HG03196 (cell line): ENCODE data around the gene VPS37C.

Source experiments
- ATAC-seq: cut with Tn5 transposase; IDR thresholded peaks from one replicate; pipeline ENCODE4 v1.9.1; 2021; ENCODE audit not compliant: unreplicated experiment

VPS37C gene

DNA sequence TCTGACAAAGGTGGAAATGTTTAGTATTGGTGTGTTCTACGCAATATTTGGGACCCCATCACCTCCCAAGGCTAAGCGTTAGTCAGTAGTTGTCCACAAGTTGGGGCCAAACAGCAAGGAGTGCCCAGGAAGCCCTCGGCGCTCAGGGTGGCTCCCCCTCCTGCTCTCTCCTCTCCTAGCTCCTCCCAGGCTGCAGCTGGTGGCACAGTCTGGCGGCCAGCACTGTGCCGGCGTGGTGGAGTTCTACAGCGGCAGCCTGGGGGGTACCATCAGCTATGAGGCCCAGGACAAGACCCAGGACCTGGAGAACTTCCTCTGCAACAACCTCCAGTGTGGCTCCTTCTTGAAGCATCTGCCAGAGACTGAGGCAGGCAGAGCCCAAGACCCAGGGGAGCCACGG is 42.2 kb downstream of the VPS37C start:
- no peak for ATAC-seq

DNA sequence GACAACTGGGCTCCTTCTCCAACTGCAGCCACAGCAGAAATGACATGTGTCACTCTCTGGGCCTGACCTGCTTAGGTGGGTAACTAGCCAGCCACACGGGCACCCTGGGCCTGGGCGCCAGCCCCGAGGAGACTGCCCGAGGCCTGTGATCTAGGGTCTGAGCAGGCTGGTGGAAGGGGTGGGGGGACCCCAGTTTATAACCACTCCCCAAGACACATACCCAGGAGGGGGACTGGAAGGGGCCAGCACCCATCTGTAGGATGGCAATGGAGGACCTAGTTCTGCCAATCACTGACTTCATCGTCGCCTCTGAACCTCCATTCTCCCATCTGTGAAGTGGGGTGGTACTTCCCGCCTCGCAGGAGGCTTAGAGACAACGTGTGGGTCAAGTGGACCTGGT is 42.8 kb downstream of the VPS37C start:
- no peak for ATAC-seq

DNA sequence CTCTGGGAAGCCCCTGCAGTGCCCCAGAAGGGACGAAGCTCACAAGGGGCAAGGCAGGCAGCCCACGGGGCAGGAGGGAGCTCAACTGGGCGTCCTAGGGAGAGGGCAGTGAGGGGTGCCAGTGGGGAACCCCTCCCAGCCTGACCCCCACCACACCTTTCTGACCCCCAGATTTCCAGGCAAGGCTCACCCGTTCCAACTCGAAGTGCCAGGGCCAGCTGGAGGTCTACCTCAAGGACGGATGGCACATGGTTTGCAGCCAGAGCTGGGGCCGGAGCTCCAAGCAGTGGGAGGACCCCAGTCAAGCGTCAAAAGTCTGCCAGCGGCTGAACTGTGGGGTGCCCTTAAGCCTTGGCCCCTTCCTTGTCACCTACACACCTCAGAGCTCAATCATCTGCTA is 43.2 kb downstream of the VPS37C start:
- ATAC-seq, result no peak

DNA sequence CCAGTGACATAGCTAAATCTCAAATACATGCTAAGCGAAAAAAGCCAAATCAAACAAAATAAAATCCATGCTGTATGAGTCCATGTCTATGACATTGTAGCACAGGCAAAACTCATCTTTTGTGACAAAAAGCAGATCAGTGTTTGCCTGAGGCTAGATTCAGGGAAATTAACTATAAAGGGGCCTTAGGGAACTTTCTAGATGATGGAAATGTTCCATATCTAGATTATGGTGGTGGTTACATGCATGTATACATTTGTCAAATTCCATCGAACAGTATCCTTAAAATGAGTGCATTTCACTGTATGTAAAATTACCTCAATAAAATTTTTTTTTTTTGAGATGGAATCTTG is 44.1 kb downstream of the VPS37C start:
- ATAC-seq, result no peak

DNA sequence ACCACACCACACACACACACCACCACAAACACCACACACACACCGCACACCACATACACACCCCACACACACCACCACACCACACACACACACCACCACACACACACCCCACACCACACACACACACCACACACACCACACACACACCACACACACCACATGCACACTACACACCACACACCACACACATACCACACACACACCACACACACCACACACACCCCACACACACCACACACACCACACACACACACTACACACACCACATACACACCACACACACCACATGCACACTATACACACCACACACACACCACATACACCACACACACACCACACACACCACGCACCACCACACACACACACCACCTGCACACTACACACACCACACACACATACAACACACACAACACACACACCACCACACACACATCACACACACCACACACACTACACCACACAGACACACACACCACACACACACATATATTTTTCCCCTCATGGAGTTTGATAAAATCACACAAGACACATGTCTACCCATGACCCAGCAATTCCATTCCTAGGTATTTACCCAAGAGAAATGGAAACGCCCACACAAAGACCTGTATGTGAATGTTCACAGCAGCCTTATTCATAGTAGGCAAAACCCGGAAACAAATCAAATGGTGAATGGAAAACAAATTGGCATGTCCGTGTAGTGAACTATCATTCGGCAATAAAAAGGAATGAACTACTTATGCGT is 44.6 kb downstream of the VPS37C start:
- no peak for ATAC-seq

DNA sequence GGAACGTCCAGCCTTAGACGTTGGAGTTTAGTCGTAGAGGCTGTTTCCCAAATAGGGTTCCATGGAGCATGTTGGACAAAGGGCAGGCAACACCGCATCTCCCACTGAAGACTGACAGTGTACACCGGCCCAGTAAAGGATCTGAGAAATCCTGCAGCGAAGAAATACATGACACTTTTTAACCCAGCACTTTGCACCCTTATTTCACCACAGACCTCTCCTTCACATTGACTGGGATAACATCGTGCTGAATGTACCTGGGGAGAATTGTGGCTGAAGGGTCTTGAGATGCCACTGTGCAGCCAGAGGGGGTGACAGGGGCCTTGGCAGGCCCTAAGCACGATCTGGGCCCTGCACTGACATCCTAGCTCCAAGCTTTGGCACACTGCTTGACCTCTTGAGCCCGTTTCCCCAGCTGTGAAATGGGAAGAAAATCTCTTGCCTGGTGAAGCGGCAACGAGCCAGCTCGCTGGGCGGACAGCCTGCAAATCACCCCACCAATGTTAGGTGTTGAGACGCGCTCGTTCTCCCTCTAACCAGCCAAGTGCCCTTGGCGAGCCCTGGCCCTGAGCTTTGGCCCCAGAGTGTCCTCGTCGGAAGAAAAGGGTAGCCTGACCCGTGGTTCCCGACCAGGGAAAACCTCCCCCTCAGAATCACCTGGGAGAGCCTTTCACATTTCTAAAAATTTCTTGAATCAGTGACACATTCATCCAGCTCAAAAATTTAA is 45.6 kb downstream of the VPS37C start:
- no peak for ATAC-seq

DNA sequence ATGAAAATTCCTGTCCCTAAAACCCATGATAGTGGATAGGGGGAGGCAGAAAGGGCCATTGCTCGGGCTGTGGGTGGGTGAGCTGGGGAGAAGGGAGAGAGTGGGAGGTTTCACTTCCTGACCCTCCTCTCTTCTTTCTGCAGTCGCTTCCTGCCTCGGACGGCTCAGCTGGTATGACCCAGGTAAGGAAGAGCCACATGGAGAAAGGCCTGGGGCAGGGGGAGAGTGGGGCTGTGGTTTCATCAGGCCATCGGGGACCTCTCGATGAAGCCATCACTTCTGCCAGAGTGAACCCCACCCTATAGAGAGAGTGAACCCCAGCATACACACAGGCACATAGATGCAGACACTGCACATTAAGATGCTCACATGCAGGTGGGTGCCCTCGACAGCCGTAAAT is 46.3 kb downstream of the VPS37C start:
- no peak for ATAC-seq

DNA sequence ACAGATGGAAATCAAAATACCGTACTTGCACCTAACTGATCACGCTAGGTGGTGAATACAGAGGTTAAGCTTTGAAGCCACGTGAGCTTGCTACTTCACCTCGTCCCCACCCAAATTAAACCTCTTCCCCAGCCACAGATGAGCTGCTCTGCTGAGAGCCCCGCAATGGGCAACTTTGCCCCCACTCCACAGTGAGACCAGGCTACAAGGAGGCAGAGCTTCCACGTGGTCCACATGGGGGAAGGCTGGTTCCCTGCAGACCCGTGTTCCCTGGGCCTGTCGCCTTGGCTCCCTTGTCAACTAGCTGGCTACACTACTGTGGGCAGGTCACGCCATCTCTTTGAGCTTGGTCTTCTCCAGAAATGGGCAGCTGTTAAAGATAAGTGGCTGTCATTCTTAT is 48.0 kb downstream of the VPS37C start:
- no peak for ATAC-seq

DNA sequence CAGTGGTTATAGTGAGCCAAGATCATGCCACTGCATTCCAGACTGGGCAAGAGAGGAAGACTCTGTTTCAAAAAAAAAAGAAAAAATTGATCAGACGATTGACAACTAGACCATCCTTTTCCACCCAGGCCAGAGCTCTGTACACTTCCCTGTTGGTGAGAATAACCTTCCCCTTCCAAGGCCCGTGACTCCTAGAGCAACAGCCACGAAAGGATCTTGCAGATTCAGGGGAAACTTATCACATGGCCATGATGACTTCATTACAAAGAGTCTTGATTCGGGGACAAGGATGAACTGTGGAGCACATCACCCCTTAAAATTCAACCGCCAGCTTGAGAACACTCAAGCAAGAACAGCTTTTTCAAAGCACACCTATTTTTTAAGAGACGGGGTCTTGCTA is 48.7 kb downstream of the VPS37C start:
- ATAC-seq, result no peak

DNA sequence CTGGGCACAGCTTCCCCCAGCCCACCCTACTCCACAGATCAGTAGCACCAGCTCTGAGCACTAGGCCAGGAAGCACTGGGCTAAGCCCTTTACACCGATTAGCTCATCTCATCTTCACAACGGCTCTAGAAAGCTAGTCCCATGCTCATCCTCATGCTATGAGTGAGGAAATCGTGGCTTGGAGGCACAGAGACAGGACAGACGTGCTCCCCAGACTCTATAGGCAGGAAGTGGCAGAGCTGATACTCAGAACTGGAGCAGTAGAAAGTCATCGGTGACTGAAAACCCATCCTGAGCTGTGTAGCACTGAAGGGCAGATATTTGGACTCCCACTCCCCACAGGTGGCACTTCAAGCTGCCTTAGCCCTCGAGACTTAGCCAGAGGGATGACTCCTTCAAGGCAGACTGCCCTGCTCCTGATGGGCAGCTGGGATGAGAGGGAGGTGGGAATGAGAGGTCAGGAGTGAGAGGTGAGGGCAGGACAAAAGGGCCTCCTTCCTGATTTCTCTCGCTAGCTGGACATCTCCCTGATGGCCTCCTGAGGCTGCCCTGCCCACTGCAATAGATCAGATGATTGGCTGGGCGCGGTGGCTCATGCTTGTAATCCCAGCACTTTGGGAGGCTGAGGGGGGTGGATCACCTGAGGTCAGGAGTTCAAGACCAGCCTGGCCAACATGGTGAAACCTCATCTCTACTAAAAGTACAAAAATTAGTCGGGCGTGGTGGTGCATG is 49.3 kb downstream of the VPS37C start:
- no peak for ATAC-seq

DNA sequence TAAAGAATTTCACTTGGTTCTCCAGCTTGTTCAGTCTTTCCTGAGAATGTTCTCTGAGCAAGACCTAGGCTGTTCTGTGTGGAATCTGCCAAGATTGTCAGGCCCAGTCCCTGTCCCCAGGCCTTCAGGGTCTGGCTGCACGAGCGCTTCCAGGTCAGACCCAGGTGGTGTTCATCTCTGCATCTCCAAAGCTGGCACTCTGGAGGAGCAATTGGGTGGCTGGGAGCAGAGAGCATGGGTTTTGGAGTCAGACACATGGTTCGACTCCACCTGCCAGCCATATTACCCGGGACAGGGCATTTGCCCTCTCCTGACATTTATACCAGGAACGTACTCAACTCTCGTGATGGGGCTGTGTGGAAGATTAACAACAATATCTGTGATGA is 50.2 kb downstream of the VPS37C start:
- ATAC-seq, result no peak

DNA sequence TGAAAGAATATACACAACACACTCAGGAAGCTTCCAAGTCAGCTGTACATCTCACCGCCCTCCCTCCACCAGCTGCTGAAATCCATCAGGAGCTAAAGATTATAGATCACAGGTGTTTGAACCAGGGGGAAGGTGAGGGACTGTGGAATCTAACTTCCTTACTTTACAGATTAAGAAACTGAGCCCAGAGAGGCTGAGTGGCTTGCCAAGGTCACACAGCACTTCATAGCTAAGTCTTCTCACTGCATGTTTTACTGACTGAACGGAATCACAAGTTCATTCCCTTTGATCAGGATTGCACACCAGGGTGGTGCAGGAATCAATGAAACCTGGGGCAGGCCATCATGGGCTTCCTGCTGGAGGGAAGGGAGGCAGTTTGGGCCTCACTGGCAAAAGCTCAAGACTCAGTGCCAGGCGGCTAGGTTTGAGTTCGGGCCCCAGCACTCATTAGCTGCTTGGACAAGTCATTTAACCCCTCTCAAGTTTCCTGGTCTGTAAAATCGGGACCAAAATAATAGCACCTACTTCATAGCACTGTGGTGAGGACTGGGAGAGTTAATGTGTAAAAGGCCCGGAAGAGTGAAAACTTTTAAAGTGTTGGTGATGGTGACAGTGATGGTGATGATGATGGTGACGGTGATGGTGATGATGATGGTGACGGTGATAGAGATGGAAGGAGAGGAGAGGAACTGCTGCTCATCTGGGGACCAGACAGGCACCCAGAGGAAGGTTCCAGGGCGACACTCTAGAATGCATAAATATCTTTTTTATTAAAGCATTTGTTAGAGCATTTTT is 50.8 kb downstream of the VPS37C start:
- no peak for ATAC-seq

DNA sequence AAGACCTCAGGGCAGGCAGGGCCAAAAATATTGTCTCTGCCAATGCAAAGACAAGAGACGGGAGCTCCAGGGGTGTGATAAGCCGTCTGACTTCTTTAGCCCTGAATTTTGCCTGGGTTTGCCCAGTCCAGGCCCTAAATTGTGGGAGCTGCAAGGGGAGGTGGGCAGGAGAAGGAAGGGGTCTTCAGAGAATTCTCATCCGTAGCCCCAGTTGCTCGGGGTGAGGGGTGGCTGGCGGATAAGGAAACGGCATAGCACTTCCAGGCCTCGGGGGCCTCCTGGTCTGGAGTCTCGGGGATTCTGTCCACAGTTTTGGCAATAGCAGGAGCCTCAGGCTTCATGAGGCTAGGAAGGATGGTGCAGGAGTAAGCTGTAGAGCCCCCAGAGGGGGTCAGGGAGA is 51.6 kb downstream of the VPS37C start:
- ATAC-seq, result no peak

DNA sequence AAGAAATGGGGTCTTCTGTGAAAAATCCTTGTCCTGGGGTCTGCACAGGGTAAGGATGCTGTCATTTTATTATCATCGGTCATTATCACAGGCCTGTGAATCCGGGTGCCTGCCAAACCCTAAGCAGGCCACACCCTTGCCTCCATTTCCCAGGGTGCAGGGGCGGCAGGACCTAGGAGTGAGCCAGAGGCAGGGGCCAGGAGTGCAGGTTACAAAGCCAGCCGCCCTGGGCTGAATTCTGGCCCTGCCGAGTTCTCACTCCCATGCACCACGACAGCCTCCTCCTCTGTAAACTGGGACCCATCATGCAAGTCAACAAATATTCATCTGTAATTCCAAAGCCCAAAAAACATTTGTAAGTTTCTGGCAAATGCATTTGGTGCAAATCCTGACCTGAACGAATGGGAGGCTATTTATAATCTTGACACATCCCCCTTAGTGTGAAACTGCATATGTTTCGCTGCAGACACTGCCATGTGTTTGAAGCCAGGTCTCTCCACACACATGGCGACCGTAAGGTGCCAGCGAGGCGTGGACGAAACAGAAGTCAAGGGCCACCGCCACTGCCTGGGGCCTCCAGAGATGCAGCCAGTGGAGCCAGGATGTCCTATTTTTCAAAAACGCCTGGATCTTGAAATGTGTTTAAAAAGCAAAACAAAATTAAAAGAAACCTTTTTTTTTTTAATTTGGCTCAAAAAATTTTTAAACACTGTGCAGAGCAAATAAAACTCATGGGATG is 52.2 kb downstream of the VPS37C start:
- no peak for ATAC-seq

DNA sequence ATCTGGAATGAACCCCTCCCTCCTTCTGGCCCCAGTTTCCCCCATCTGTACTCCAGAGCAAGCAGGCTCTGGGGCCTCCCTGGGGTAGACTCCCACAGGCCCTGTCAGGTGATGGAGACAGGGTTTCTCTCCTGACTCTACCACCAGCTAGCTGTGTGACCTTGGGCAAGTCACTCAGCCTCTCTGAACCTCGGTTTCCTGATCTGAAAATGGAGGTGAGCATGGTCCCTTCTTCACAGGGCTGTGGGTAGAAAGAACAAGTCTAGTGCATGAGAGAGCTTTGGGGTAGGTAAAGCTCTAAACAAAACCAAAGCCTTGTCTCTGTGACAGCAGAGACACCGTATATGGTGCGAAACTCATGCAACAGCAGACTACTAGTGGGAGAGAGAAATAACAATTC is 53.3 kb downstream of the VPS37C start:
- no peak for ATAC-seq

DNA sequence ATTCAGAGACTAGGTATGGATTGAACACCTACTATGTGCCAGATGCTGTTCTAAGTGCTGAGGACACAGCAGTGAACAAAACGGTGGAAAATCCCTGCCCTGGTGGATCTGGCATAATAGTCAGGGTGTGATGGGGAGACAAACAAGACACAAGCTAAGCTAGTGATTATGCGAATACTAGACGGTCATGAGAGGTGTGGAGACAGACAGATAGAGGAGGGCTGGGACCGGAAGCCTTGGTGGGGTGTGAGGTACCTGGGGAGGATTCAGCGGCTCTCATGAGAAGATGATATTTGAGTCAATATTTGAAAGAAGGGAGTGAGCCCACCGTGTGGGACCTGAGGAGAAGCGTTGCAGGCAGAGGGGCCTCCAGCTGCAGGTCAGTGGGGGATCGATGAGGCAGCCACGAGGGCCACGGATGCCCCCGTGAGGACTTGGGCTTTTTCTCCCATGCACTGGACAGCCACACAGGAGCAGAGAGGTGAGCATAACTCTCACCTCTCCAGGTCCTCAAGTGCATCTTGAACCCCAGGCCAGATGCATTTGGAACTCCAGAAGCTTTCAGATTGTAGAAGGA is 54.2 kb downstream of the VPS37C start:
- no peak for ATAC-seq

DNA sequence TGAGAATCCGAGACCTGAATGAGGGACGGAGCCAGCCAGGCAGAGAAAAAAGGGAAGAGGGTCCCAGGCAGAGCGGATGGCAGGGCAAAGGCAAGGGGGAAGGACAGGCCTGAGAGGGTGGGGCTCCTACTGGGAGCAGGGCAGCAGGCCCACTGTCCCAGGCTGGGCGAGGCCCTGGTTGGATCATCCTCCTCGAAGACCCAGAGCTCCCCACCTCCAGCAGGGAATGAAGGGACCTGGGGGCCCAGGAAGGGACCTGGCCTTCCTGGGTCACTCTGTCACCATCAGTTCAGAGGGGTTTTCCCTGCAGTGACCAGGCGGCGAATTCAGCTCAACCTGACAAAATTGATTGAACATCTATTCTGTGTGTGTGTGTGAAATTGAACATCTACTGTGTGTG is 54.9 kb downstream of the VPS37C start:
- ATAC-seq, result no peak

DNA sequence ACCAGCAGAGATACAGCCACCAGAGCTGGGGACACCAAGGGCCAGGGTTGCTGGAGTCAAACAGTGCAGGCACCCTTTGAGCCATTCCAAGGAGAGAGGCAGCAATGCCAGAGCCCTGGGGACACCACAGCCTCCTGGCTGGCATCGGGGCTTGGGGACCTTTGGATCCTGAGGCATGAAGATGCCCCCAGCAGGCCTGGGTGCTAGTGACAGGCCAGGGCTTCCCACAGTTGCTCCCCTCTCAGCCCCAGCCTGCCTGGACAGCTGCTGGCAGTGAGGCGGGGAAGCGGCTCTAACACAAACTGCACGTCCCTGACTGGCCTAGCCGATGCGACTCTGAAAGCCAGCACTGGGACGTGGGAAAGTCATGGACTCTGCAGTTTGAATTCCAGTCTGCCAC is 56.3 kb downstream of the VPS37C start:
- ATAC-seq, result no peak

DNA sequence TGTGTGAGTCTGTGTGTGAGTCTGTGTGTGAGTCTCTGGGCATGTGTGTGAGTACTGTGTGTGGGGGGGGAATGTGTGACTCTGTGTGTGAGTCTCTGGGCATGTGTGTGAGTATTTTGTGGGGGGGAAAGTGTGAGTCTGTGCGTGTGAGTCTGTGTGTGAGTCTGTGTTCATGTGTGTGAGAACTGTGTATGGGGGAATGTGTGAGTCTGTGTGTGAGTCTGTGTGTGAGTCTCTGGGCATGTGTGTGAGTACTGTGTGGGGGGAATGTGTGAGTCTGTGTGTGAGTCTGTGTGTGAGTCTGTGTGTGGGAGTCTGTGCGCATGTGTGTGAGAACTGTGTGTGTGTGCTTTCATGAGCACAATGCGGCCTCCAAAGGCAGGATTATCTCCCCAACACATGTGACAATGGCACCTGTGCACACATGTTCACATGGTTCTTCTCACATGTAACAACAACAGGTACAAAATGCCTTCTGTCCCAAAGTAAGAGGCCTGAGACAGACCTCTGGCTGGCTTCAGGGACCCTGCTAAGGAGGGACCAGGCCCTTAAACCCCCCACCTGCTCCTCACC is 57.3 kb downstream of the VPS37C start:
- ATAC-seq, result no peak
